Loucy (cell line): ENCODE results near the gene SULT1B1.

Experiments
- H2AFZ ChIP-seq: fragments of 200-600 bp; sonication (generic); 2 replicates; pipeline ENCODE4 v1.6.0; 2016; ENCODE audit warnings: antibody characterized with exemption, mild to moderate bottlenecking, low read length, moderate library complexity
- H3F3A ChIP-seq: fragments of 200-600 bp; 2 replicates; pipeline ENCODE4 v1.6.0; 2016; ENCODE audit warnings: antibody characterized with exemption, low read depth, mild to moderate bottlenecking
- H3K27me3 ChIP-seq: fragments of 200-600 bp; sonication (generic); 2 replicates; pipeline ENCODE4 v1.6.1; 2014; ENCODE audit warnings: low read length, mild to moderate bottlenecking; ENCODE audit not compliant: insufficient read depth, poor library complexity, severe bottlenecking
- H3K36me3 ChIP-seq: fragments of 200-600 bp; sonication (generic); 2 replicates; pipeline ENCODE4 v1.6.1; 2016; ENCODE audit warnings: low read length; ENCODE audit not compliant: insufficient read depth
- H3K4me1 ChIP-seq: fragments of 200-600 bp; sonication (generic); 2 replicates; pipeline ENCODE4 v1.5.1; 2014; ENCODE audit warnings: low read length, mild to moderate bottlenecking; ENCODE audit not compliant: insufficient read depth, poor library complexity, severe bottlenecking
- H3K4me2 ChIP-seq: fragments of 200-600 bp; sonication (generic); 2 replicates; pipeline ENCODE4 v1.6.0; 2014; ENCODE audit warnings: antibody characterized with exemption, low read length, low read depth, mild to moderate bottlenecking; ENCODE audit not compliant: poor library complexity, severe bottlenecking
- H3K4me3 ChIP-seq: fragments of 200-600 bp; sonication (generic); 2 replicates; pipeline ENCODE4 v1.5.1; 2014; ENCODE audit warnings: low read length, mild to moderate bottlenecking, mixed read lengths; ENCODE audit not compliant: poor library complexity, severe bottlenecking
- H3K79me2 ChIP-seq: fragments of 200-600 bp; sonication (generic); 2 replicates; pipeline ENCODE4 v1.6.1; 2014; ENCODE audit warnings: low read length; ENCODE audit not compliant: insufficient read depth
- H3K9ac ChIP-seq: fragments of 200-600 bp; sonication (generic); 2 replicates; pipeline ENCODE4 v1.6.0; 2014; ENCODE audit warnings: mild to moderate bottlenecking, low read depth, low read length, moderate library complexity; ENCODE audit not compliant: poor library complexity, severe bottlenecking
- H3K9me2 ChIP-seq: fragments of 200-600 bp; sonication (generic); replicated peaks from 2 replicates; pipeline ENCODE4 v1.6.1; 2016; ENCODE audit warnings: low read depth, low read length, mixed read lengths
- H3K9me3 ChIP-seq: fragments of 200-600 bp; sonication (generic); 2 replicates; pipeline ENCODE4 v1.6.1; 2014; ENCODE audit warnings: mild to moderate bottlenecking, antibody characterized with exemption, low read length, low read depth; ENCODE audit not compliant: insufficient read depth
- H4K20me1 ChIP-seq: fragments of 200-600 bp; sonication (generic); 2 replicates; pipeline ENCODE4 v1.6.0; 2014; ENCODE audit warnings: antibody characterized with exemption, low read length, mild to moderate bottlenecking; ENCODE audit not compliant: insufficient read depth, poor library complexity, severe bottlenecking
- EZH2phosphoT487 ChIP-seq: fragments of 200-600 bp; IDR thresholded peaks from 2 replicates; pipeline ENCODE4 v1.6.1; 2018; ENCODE audit warnings: antibody characterized with exemption, mild to moderate bottlenecking, moderate library complexity, borderline replicate concordance
- TF ChIP-seq, protein P1 (sequence below): fragments of 200-600 bp; sonication (generic); conservative IDR thresholded peaks from 2 replicates; pipeline ENCODE4 v1.5.1; 2014; ENCODE audit warnings: mild to moderate bottlenecking, antibody characterized with exemption, low read length

Gene SULT1B1

DNA sequence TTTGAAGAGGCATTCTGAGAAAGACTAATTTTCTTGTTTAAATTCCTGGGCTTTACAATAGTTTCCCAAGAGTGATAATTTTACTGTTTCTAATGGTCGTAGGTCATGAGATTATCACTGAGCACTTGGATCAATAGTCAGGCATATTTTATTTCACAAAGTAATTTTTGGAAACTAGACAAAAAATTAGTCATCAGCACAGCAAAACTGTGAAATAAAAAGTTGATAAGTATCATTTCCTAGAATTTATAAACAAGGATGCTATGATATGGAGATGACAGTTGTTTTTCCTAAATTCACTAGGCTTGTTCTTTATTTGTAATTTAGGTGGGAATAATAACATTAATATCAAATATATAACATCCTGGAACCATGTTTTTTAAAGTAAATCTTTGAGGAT is 33.0 kb downstream of the SULT1B1 start:
- Histone ChIP-seq H2AFZ (no peak overlapping the region), H3K4me1 (no peaks in the 10 kb centered on the region), H3K9me3 (no peaks in the 10 kb centered on the region), H3K4me3 (no peak overlapping the region), H4K20me1 (no peaks in the 10 kb centered on the region), H3K4me2 (no peak overlapping the region), H3K27me3 (no peaks in the 10 kb centered on the region), H3F3A (no peaks in the 10 kb centered on the region), H3K79me2 (no peaks in the 10 kb centered on the region), H3K9me2 (no peaks in the 10 kb centered on the region), H3K36me3 (no peaks in the 10 kb centered on the region), H3K9ac (no peak overlapping the region)
- TF ChIP-seq EZH2phosphoT487 = no peak
- TF ChIP-seq, protein P1, sequence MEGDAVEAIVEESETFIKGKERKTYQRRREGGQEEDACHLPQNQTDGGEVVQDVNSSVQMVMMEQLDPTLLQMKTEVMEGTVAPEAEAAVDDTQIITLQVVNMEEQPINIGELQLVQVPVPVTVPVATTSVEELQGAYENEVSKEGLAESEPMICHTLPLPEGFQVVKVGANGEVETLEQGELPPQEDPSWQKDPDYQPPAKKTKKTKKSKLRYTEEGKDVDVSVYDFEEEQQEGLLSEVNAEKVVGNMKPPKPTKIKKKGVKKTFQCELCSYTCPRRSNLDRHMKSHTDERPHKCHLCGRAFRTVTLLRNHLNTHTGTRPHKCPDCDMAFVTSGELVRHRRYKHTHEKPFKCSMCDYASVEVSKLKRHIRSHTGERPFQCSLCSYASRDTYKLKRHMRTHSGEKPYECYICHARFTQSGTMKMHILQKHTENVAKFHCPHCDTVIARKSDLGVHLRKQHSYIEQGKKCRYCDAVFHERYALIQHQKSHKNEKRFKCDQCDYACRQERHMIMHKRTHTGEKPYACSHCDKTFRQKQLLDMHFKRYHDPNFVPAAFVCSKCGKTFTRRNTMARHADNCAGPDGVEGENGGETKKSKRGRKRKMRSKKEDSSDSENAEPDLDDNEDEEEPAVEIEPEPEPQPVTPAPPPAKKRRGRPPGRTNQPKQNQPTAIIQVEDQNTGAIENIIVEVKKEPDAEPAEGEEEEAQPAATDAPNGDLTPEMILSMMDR = no peak

- no peak for TF ChIP-seq EZH2phosphoT487
- TF ChIP-seq, protein P1 = no peak
- Histone ChIP-seq H3K27me3 (no peaks in the 10 kb centered on the region), H3K4me1 (no peaks in the 10 kb centered on the region), H3K4me2 (no peak overlapping the region), H2AFZ (no peak overlapping the region), H3K36me3 (no peaks in the 10 kb centered on the region), H3K4me3 (no peak overlapping the region), H4K20me1 (no peaks in the 10 kb centered on the region), H3F3A (no peaks in the 10 kb centered on the region), H3K9ac (no peak overlapping the region), H3K9me3 (no peaks in the 10 kb centered on the region), H3K79me2 (no peaks in the 10 kb centered on the region), H3K9me2 (no peaks in the 10 kb centered on the region)
Observed at GRCh38 chr4:69726971-69727370, 33.4 kb downstream of the SULT1B1 start.

GRCh38 chr4:69718396-69719271 is 41.8 kb downstream of the SULT1B1 start:
- Histone ChIP-seq H3K79me2 (no peaks in the 10 kb centered on the region), H3K27me3 (no peaks in the 10 kb centered on the region), H3K4me1 (no peaks in the 10 kb centered on the region), H3K9me2 (no peaks in the 10 kb centered on the region), H4K20me1 (no peaks in the 10 kb centered on the region), H3K4me3 (no peak overlapping the region), H3F3A (no peaks in the 10 kb centered on the region), H3K4me2 (no peak overlapping the region), H2AFZ (no peak overlapping the region), H3K9ac (no peak overlapping the region), H3K36me3 (no peaks in the 10 kb centered on the region), H3K9me3 (no peaks in the 10 kb centered on the region)
- no peak for TF ChIP-seq EZH2phosphoT487
- TF ChIP-seq, protein P1 = no peak
